ENCODE measurements around the gene HMX1. TPM values are rescaled to one million over a fixed set of nuclear protein-coding genes. Genes with fewer than 3 reads are reported as not detected.

The HMX1 gene
- polyA plus RNA-seq, 1 donor (not counting 4 experiments of a cell fraction or from before 2014, with no cell fraction given), result not detected

DNA sequence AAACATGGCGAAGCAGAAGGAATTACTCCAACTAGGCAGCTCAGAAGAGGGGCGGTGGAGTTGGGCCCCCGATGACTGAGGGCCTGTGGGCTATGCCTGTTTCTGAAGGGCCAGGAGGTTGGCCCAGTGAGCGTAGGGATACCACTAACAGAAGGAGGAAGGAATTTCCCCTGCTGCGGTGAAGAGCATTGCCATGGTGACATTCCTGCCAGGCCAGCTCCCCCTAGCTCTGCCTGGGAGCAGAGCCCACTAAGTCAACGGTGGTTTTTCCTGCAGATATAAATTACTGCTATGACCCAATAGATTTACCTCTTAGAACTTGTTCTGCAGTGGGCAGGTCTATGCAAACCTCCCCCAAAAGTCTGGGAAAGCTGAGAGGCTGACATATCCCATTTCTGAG, 28.9 kb upstream of the HMX1 start:
- Histone ChIP-seq H3K27ac (ENCODE audit: control insufficient read depth, insufficient read depth, low read length) (no peak overlapping the region), H3K9me3 (ENCODE audit: control insufficient read depth, low read depth, low read length) (peaks cover 6% of the 10 kb centered on the region), H3K4me3 (ENCODE audit: control insufficient read depth in 2 of 3, extremely low read depth in 1 of 3, insufficient read depth in 2 of 3, low read depth in 1 of 3, low read length in 3 of 3) (no peak overlapping the region), H3K79me2 (ENCODE audit: control insufficient read depth, insufficient read depth, low read length) (no peaks in the 10 kb centered on the region), H2AFZ (ENCODE audit: control insufficient read depth, low read length) (no peak overlapping the region), H3K4me1 (ENCODE audit: control insufficient read depth, extremely low read depth, insufficient read depth, low read length) (peaks cover 8% of the 10 kb centered on the region), H3K9me1 (ENCODE audit: control insufficient read depth, extremely low read depth, insufficient read depth, low read length) (no peaks in the 10 kb centered on the region), H3K9ac (ENCODE audit: control insufficient read depth, extremely low read depth, insufficient read depth, low read length) (no peak overlapping the region), H3K27me3 (ENCODE audit: control insufficient read depth, extremely low read depth, insufficient read depth, low read length) (peaks cover 3% of the 10 kb centered on the region), H3K4me2 (ENCODE audit: control insufficient read depth, extremely low read depth, insufficient read depth, low read depth, low read length) (no peak overlapping the region), H4K20me1 (ENCODE audit: control insufficient read depth, extremely low read depth, insufficient read depth, low read length) (no peaks in the 10 kb centered on the region), H3K36me3 (ENCODE audit: control insufficient read depth in 2 of 2, extremely low read depth in 1 of 2, insufficient read depth in 2 of 2, low read length in 2 of 2) (no peaks in the 10 kb centered on the region)
- DNase-seq (ENCODE audit: low read depth, low spot score) (no peak), FAIRE-seq (no peak)
- dilution Hi-C loops (cut with MboI; ENCODE audit: extremely low pct_ligation_motif_present, low sequenced_read_pairs), result no loop called here
- no peak for TF ChIP-seq EZH2 (IDR thresholded peaks at IDR 0.05; ENCODE audit: low read length)
- TF ChIP-seq, protein P1, sequence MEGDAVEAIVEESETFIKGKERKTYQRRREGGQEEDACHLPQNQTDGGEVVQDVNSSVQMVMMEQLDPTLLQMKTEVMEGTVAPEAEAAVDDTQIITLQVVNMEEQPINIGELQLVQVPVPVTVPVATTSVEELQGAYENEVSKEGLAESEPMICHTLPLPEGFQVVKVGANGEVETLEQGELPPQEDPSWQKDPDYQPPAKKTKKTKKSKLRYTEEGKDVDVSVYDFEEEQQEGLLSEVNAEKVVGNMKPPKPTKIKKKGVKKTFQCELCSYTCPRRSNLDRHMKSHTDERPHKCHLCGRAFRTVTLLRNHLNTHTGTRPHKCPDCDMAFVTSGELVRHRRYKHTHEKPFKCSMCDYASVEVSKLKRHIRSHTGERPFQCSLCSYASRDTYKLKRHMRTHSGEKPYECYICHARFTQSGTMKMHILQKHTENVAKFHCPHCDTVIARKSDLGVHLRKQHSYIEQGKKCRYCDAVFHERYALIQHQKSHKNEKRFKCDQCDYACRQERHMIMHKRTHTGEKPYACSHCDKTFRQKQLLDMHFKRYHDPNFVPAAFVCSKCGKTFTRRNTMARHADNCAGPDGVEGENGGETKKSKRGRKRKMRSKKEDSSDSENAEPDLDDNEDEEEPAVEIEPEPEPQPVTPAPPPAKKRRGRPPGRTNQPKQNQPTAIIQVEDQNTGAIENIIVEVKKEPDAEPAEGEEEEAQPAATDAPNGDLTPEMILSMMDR (optimal IDR thresholded peaks at IDR 0.05 in 1 of 3, IDR thresholded peaks at IDR 0.05 in 1 of 3, conservative IDR thresholded peaks at IDR 0.05 in 1 of 3; ENCODE audit: extremely low read depth in 1 of 3, insufficient read depth in 2 of 3, low read length in 3 of 3), result no peak

DNA sequence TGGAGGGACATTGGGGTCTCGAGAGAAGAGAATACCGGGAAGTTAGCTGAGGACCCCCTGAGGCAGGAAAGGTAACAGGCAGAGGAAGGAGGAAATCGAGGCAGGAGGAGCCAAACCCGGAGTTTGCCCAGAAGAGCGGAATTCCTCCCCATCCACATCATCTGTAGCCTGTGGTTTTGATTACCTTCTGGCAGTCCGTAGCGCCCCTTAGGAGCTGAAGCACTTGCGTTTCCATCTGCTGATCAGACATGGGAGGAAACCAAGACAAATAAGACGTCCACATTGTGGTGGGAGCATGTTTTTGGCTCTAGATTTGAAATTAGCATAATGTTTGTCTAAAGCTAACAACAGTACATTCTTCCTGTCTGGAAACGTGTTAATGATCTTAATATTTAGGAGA, 26.8 kb upstream of the HMX1 start:
- H2AFZ ChIP-seq (ENCODE audit: control insufficient read depth, low read length), result no peak overlapping the region
- no peak overlapping the region for H3K4me2 ChIP-seq (ENCODE audit: control insufficient read depth, extremely low read depth, insufficient read depth, low read depth, low read length)
- TF ChIP-seq EZH2 (IDR thresholded peaks at IDR 0.05; ENCODE audit: low read length), result no peak
- TF ChIP-seq, protein P1 (optimal IDR thresholded peaks at IDR 0.05 in 1 of 3, IDR thresholded peaks at IDR 0.05 in 1 of 3, conservative IDR thresholded peaks at IDR 0.05 in 1 of 3; ENCODE audit: extremely low read depth in 1 of 3, insufficient read depth in 2 of 3, low read length in 3 of 3), result no peak
- H3K9me3 ChIP-seq (ENCODE audit: control insufficient read depth, low read depth, low read length), result peaks cover 6% of the 10 kb centered on the region
- no peak for FAIRE-seq
- no peak overlapping the region for H3K27ac ChIP-seq (ENCODE audit: control insufficient read depth, insufficient read depth, low read length)
- no peaks in the 10 kb centered on the region for H4K20me1 ChIP-seq (ENCODE audit: control insufficient read depth, extremely low read depth, insufficient read depth, low read length)
- no peak overlapping the region for H3K4me3 ChIP-seq (ENCODE audit: control insufficient read depth in 2 of 3, extremely low read depth in 1 of 3, insufficient read depth in 2 of 3, low read depth in 1 of 3, low read length in 3 of 3)
- peaks cover 23% of the 10 kb centered on the region for H3K27me3 ChIP-seq (ENCODE audit: control insufficient read depth, extremely low read depth, insufficient read depth, low read length)
- no peak overlapping the region for H3K9ac ChIP-seq (ENCODE audit: control insufficient read depth, extremely low read depth, insufficient read depth, low read length)
- no peaks in the 10 kb centered on the region for H3K9me1 ChIP-seq (ENCODE audit: control insufficient read depth, extremely low read depth, insufficient read depth, low read length)
- dilution Hi-C loops (cut with MboI; ENCODE audit: extremely low pct_ligation_motif_present, low sequenced_read_pairs), result no loop called here
- no peak for DNase-seq (ENCODE audit: low read depth, low spot score)
- no peaks in the 10 kb centered on the region for H3K36me3 ChIP-seq (ENCODE audit: control insufficient read depth in 2 of 2, extremely low read depth in 1 of 2, insufficient read depth in 2 of 2, low read length in 2 of 2)
- peaks cover 8% of the 10 kb centered on the region for H3K4me1 ChIP-seq (ENCODE audit: control insufficient read depth, extremely low read depth, insufficient read depth, low read length)
- H3K79me2 ChIP-seq (ENCODE audit: control insufficient read depth, insufficient read depth, low read length), result no peaks in the 10 kb centered on the region

All from keratinocyte (primary cell).